ENCODE results near the gene HSD17B14. TPM values are rescaled to one million over a fixed set of nuclear protein-coding genes. Genes with fewer than 3 reads are reported as not detected.

The HSD17B14 gene
- total RNA-seq, 1 experiment from 2014 or later: 3.9 TPM

- H3K36me3 ChIP-seq (ENCODE audit: control insufficient read depth in 1 of 2, insufficient read depth in 2 of 2, low read length in 2 of 2): no peaks in the 10 kb centered on the region
- no peaks in the 10 kb centered on the region for H4K20me1 ChIP-seq (ENCODE audit: insufficient read depth)
- H2AFZ ChIP-seq (ENCODE audit: low read depth, low read length, poor library complexity, severe bottlenecking): no peak overlapping the region
- RAD21 ChIA-PET (ENCODE audit: low non-redundant PET in 1 of 2, low total read pairs in 2 of 2, uncharacterized antibody in 2 of 2, unreplicated experiment in 2 of 2): interaction anchor here in 1 of 2 experiments (1.0 kb wide), 1 partner anchor 42 kb away, joined by 3 read pairs; no protein-coding TSS in a partner anchor
- DNase-seq (ENCODE audit: low read depth, low spot score): no peak
- no peak overlapping the region for H3K4me3 ChIP-seq (replicated peaks in 1 of 2; ENCODE audit: low read depth in 1 of 2, low read length in 2 of 2)
- no TSS peak for BruUV-seq (replicated peaks)
- H3K9ac ChIP-seq (ENCODE audit: low read length): no peak overlapping the region
- H3K9me3 ChIP-seq (ENCODE audit: control insufficient read depth in 1 of 2, insufficient read depth in 1 of 2, low read depth in 1 of 2, low read length in 2 of 2): no peaks in the 10 kb centered on the region
- no peaks in the 10 kb centered on the region for H3K79me2 ChIP-seq (ENCODE audit: insufficient read depth, low read length)
- no peaks in the 10 kb centered on the region for H3K27me3 ChIP-seq (ENCODE audit: insufficient read depth, low read length)
- H3K4me2 ChIP-seq (ENCODE audit: low read length): no peak overlapping the region
- no peaks in the 10 kb centered on the region for H3K9me2 ChIP-seq (ENCODE audit: insufficient read depth)
- CTCF ChIA-PET: no interaction called here
- H3K27ac ChIP-seq (ENCODE audit: low read depth, low read length): no peak overlapping the region
- intact Hi-C loops (cut with micrococcal nuclease): no loop called here
- POLR2A ChIA-PET: interaction anchor here (0.7 to 1.3 kb wide), 3 partner anchors 34 to 52 kb away, joined by 4 to 7 read pairs (median 5); partner anchors contain the start of gene PPP1R15A
- no peak for TF ChIP-seq POLR2AphosphoS5 (IDR thresholded peaks at IDR 0.05; ENCODE audit: low read depth, low read length)
- no peak for TF ChIP-seq CEBPB (IDR thresholded peaks at IDR 0.05; ENCODE audit: low read depth)
- no peak for ATAC-seq
- H3K4me1 ChIP-seq (ENCODE audit: control insufficient read depth in 1 of 2, insufficient read depth in 2 of 2, low read length in 2 of 2): peaks cover 5 to 25% of the 10 kb centered on the region in 2 experiments; a peak in 3 of 4 replicates
Measured at GRCh38 chr19:48837687-48838086, 1.4 kb upstream of the HSD17B14 start.

- no peaks in the 10 kb centered on the region for H3K9me2 ChIP-seq (ENCODE audit: insufficient read depth)
- ATAC-seq: peak; percentile 79
- H3K27ac ChIP-seq (ENCODE audit: low read depth, low read length): peak overlapping the region; percentile 56; the same call in 1 of the 2 replicates
- no peaks in the 10 kb centered on the region for H3K27me3 ChIP-seq (ENCODE audit: insufficient read depth, low read length)
- ChIA-PET RAD21 (ENCODE audit: low non-redundant PET in 1 of 2, low total read pairs in 2 of 2, uncharacterized antibody in 2 of 2, unreplicated experiment in 2 of 2) (interaction anchor here (1.0 to 1.2 kb wide), 2 partner anchors 42 kb away, joined by 3 read pairs; no protein-coding TSS in a partner anchor), POLR2A (interaction anchor here (1.3 kb wide), 1 partner anchor 35 kb away, joined by 4 read pairs; the partner anchor contains the start of gene PPP1R15A), CTCF (interaction anchor here (1.6 kb wide), 1 partner anchor 134 kb away, joined by 7 read pairs; no protein-coding TSS in a partner anchor)
- intact Hi-C loops (cut with micrococcal nuclease): no loop called here
- no peak overlapping the region; the same call in 1 of the 2 replicates for H3K9ac ChIP-seq (ENCODE audit: low read length)
- no peaks in the 10 kb centered on the region for H4K20me1 ChIP-seq (ENCODE audit: insufficient read depth)
- TSS peak; percentile 42 for BruUV-seq (replicated peaks)
- no peak overlapping the region for H2AFZ ChIP-seq (ENCODE audit: low read depth, low read length, poor library complexity, severe bottlenecking)
- peak overlapping the region in 1 of 2 experiments; percentile 29; a peak in 2 of 4 replicates for H3K4me3 ChIP-seq (replicated peaks in 1 of 2; ENCODE audit: low read depth in 1 of 2, low read length in 2 of 2)
- peak overlapping the region; percentile 52 for H3K4me2 ChIP-seq (ENCODE audit: low read length)
- peaks cover 5 to 23% of the 10 kb centered on the region in 2 experiments; a peak in 3 of 4 replicates for H3K4me1 ChIP-seq (ENCODE audit: control insufficient read depth in 1 of 2, insufficient read depth in 2 of 2, low read length in 2 of 2)
- H3K79me2 ChIP-seq (ENCODE audit: insufficient read depth, low read length): no peaks in the 10 kb centered on the region
- DNase-seq (ENCODE audit: low read depth, low spot score): peak; percentile 51
- no peaks in the 10 kb centered on the region for H3K36me3 ChIP-seq (ENCODE audit: control insufficient read depth in 1 of 2, insufficient read depth in 2 of 2, low read length in 2 of 2)
- no peaks in the 10 kb centered on the region for H3K9me3 ChIP-seq (ENCODE audit: control insufficient read depth in 1 of 2, insufficient read depth in 1 of 2, low read depth in 1 of 2, low read length in 2 of 2)
- no peak for TF ChIP-seq SRF (IDR thresholded peaks at IDR 0.05; ENCODE audit: low read depth)
- TF ChIP-seq SIN3A (IDR thresholded peaks at IDR 0.05; ENCODE audit: low read depth): no peak
- TF ChIP-seq JUND (IDR thresholded peaks at IDR 0.05): no peak
- no peak for TF ChIP-seq POLR2AphosphoS5 (IDR thresholded peaks at IDR 0.05; ENCODE audit: low read depth, low read length)
- no peak for TF ChIP-seq FOSL1 (IDR thresholded peaks at IDR 0.05; ENCODE audit: low read depth)
- TF ChIP-seq ZBTB33 (IDR thresholded peaks at IDR 0.05; ENCODE audit: extremely low read depth, insufficient replicate concordance, low read length): no peak
- no peak for TF ChIP-seq EGR1 (IDR thresholded peaks at IDR 0.05; ENCODE audit: low read depth)
- no peak for TF ChIP-seq CTCF (IDR thresholded peaks at IDR 0.05 in 2 of 3, conservative IDR thresholded peaks at IDR 0.05 in 1 of 3; ENCODE audit: borderline replicate concordance in 1 of 3, insufficient read depth in 1 of 3, low read depth in 2 of 3, low read length in 2 of 3)
- TF ChIP-seq TCF7L2 (IDR thresholded peaks at IDR 0.05; ENCODE audit: borderline replicate concordance, extremely low read depth, insufficient read depth, insufficient read length): no peak
- no peak for TF ChIP-seq YY1 (IDR thresholded peaks at IDR 0.05; ENCODE audit: extremely low read depth, insufficient replicate concordance, low read depth, low read length)
Measured at GRCh38 chr19:48837051-48837524, 797 bp upstream of the HSD17B14 start.

Data from HCT116 (cell line).